Measurements from ENCODE around the gene TSPAN18. TPM values are rescaled to one million over a fixed set of nuclear protein-coding genes. Genes with fewer than 3 reads are reported as not detected.
A peak's percentile ranks its signal among the peaks of the same experiment; 100 is the strongest.

Gene TSPAN18
- total RNA-seq, 1 donor from 2014 or later, result 23.2 TPM

DNA sequence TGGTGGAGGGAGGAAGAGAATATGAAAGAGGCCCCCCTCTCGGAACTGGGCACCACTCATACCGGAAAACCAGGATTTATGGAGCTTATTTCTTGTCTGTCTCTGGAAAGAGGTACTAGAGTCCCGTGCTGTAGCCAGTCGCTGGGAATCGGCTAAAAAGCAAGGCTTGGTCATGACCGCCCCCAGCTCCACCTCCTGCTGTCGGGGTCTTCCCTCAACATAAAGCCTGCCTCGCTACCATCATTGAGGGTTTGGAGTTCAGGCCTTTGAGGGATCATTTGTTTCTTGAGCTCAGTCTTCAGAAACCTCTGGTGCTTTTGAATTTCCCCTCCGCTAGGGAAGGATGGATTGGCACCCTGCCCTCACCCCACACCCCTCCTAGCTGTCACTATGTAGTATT, 97.1 kb downstream of the TSPAN18 start:
- DNase-seq, result no peak

DNA sequence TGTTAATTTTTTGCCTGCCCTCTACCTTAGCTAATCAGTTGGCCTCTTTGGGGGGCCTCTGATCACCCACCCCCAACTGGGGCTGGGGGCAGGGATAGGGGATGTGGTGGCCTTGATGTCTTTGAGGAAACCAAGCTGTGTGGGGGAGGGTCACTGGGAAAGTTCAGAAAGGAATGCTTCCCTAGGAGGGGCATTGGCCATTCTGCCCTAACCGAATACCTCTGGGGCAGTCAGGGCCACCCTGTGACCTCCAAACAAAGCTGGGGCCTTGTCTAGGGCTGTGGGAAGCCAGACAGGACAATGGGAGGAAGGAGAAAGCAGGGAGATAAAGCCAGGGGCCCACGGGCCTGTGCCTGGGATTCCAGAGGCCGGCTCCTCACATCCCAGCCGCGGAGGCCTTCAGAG, 97.5 kb downstream of the TSPAN18 start:
- no peak for DNase-seq

DNA sequence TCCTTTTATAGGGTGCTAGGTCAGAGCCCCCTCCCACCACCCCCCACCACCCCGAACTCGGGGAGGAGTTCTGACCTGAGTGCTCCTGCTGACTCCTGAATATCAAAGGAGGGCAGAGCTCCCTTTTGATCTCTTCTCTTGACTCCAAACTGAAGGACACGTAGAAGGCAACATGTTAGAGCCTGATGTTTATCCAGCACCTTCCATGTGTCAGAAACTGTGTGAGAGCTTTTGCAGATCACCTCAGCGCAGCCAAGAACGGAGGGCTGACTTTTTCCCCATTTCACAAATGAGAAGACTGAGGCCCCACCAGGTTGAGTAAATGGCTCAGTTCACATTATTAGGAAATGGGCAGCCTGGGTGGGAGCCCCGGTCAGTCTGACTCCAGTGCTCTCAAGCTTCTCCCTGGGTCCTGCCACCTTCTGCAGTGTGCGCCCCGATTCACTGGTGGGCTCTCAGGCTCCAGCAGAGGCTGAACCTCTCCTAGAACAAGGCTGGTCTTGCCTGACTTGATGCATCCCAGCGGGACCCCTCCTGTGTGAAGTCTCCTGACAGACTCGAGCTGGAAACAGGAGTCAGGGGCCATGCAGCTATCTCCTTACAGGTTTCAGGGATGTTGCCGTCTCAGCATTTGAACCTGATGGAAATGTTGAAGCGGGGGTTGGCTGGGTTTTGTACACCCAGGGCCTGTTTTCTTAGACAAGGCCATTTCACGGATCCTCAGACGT, 98.5 kb downstream of the TSPAN18 start:
- no peak for DNase-seq

DNA sequence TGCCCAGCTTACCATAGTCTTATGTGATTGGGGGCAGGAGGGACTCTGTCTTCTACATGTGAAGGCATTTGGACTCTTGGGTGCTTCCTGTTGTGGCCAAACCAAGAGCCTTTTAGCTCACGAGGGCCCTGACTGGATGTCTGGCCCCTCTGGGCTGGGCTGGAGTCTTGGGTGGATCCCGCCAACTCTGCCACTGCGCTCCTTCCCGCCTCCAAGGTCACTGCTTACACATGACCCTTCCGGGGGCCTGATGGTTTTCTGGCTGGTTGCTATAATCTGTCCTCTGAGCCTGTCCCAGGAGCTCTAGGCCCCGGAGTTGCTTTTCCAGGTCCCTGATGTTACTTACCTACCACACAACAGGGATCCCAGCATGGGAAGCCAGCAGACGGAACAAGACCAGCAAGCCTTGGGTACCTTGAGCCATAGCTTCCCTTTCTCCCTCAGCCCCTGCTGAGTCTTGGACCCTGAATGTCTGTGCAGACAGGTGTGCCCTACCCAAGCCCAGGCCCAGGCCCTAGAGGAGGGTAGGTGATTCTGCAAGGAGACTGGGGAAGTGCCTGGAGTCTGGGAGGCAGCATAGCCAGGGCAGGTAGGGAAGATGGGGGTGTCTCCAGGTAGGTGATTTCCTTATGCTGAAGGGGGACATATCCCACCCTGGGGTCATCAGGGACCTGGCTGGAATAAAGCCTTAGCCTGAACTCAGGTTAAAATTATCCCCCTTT, 100.3 kb downstream of the TSPAN18 start:
- no peak for DNase-seq

DNA sequence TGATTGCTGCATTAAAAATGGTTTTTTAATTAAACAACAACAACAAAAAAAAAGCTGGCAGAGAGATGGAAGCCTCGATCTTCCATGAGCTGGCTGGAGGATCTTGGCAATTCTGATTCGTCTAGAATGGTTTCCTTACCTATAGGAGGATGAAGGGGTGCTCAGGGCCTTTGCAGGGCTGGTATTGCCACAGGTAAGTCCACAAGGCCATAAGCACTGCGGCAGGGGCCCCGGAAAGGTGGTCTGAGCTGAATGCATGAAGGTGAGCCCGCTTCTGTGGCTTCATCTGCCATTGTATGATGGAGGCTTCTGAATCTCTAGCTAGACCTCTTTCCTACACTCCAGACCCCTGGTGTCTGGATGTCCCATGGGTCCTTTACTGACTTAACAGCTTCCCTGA, 101.5 kb downstream of the TSPAN18 start:
- DNase-seq, result no peak

DNA sequence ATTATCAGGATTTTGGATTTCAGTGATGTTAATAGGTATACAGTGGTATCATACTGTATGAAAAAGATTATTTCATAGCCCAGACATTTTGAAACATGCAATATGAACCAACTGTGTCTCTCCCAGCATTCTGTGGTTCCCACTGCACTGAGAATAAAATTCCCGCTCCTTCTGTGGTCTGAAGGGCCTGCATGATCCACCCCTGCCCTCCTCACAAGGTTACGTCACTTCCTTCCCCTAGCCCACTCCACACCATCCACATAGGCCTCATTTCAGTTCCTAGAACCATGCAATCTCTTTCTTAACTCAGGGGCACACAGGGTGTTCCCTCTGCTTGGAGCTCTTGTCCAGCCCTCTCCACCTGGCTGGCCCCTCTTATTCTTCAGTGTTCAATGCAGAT, 103.1 kb downstream of the TSPAN18 start:
- DNase-seq, result no peak

DNA sequence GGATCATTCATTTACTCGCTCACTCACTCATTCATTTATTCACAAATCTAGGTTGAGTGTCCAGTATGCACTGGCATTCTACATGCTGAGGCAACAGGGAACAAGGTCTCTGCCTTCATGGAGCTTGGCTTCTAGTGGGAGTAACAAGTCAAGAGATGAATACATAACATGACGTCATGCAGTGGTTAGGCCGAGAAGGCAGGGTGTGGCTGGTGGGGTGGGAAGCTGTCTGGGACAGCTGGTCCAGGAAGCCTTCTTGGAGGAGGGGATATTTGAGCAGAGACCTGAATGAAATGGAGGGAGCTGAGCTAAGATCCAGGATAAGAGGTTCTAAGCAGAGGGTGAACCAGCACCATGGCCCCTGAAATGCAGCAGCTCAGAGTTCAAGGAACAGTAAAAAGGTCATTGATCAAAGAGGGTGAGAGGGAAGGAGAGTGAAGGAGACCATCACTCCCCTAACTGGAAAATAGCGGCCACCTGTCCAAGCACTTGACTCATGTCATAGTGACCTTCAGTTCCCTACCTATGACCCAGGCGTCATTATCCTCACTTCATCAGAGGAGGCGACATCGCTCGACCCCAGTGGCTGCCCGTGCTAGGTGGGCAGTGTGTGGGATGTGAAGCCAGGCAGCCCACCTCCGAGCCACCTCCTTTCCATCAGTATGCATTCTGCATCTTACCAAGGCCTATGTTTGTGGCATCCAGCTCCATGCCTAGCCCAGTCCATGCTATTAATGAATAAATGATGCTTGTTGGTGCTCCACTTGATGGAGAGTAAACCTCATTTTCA, 105.0 kb downstream of the TSPAN18 start:
- DNase-seq, result no peak

DNA sequence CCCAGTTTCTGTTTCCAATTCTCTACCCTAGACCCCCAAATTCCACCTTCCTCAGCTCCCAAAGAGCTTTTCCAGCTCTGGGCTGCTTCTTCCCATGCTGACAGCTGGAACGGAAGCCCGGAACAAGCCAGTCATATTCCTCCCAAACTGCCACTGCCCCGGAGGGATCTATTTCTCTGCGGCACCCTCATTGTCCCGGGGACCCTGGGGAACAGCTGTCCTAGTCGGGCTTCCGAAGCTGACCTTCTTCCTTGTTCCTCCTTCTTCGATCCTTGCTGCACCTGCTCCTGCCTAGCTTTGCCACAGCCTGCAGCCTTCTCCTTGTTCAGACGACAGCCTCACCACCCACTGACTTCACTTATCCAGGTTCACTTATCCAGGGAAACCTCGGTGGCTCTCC, 105.7 kb downstream of the TSPAN18 start:
- no peak for DNase-seq

DNA sequence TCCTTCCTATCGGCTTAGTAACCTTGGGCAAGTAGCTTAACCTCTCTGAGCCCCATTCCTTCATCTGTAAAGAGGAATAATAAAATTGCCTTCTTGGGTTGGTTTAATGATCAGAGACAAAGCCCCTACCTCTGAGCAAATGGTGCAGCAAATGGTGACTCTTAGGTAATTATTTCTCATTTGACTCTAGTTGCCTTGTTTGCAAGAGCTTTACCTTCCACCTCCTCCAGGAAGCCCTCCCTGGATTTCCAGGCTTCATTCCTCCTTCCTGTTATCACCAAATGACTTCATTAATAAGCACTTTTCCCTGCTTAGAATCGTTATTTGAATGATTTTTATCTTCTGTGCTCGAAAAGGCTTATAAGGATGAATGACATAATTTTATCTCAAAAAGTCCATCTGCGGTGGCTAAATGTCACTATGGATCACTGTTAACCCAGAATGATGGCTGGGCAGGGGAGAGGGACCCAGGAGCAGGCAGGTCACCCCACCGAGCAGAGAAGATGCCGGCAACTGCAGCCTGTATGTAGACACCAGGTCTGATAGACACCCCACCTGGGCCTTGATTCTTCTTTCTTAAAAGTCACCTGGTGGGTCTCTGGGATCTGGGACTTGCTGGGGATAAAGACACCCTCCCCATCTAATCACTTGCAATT, 106.6 kb downstream of the TSPAN18 start:
- DNase-seq, result no peak

DNA sequence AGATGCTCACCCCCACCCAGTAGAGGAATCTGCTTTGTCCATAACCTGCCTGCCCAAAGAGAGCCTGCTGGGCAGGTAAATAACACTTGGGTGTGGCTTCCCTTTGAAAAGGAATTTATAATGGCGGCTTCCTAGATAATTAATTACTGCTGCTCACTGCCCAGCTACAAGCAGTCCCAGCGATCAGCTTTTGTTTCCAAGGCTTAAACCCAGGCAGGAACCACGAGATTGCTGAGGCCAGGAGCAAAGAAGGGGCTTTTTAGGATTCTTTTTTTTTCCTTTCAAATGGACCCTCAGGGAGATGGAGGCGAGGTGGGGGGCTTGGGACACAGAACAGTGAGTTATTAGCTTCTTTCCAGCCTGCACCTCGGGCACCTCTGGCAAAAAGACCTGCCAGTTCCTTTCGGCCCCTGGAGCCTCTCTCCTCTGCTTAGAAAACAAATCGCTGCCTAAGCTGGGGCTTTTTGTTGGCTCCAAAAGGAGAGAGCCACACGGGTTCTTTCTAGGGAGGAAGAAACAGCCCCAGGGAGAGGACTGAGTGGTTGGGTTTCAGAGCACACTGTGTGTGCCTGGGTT, 107.2 kb downstream of the TSPAN18 start:
- peak; percentile 18 for DNase-seq

DNA sequence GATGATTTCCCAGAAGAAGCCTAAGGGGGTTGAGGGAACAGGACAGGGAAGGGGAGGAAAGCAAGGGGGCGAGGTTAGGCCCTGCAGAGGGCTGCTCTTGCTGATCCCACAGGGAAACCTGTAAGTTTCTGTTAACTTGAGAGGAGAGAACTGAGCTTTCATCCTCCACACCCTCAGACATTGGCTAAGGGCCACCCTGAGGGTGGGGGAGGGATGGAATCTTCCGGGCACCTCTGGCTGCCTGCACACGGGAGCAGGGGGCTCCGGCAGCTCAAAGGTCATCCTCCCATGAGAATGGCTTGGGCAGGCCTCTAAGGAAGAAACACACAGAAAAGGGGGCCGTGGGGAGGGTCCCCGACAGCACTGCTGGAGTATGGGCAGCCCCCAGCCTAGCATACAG, 108.1 kb downstream of the TSPAN18 start:
- DNase-seq, result no peak

DNA sequence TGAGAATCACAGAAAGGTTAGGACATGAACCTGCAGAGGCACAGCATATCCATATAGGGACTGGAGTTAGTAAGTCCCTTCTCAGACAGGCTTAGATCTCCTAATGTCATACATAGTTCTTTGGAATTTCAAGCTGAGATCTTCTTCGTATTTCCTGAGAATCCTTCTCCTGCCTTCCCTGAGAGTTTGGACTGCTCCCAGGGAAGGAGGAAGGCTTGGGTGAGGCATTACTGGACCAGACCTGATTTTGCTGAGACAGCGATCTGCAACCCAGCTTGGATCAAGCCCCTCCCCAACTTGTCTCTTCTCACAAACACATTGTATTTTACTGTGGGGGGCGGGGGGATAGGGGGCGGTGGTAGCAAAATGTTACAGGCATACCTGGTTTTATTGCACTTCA, 108.5 kb downstream of the TSPAN18 start:
- no peak for DNase-seq

DNA sequence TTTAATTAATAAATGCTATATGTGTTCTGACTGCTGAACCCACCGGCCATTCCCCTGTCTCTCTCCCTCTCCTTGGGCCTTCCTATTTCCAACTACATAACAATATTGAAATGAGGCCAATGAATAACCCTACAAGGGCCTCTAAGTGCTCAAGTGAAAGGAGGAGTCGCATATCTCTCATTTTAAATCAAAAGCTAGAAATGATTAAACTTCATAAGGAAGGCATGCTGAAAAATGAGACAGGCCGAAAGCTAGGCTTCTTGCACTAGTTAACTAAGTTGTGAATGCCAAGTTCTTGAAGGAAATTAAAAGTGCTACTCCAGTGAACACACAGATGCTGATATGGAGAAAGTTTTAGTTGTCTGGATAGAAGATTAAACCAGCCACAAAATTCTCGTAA, 109.2 kb downstream of the TSPAN18 start:
- DNase-seq, result peak; percentile 27

DNA sequence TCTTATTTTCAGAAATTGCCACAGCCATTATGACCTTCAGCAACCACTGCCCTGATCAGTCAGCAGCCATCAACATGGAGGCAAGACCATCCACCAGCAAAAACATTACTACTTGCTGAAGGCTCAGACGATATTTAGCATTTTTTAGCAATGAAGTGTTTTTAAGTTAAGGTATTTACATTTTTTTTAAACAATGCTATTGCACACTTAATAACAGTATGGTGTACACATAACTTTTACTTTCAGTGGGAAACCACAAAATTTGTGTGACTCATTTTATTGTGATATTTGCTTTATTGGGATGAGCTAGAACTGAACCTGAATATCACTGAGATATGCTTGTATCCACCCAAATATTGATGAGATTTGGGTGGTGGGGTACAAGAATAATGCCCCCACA, 110.9 kb downstream of the TSPAN18 start:
- DNase-seq, result no peak

DNA sequence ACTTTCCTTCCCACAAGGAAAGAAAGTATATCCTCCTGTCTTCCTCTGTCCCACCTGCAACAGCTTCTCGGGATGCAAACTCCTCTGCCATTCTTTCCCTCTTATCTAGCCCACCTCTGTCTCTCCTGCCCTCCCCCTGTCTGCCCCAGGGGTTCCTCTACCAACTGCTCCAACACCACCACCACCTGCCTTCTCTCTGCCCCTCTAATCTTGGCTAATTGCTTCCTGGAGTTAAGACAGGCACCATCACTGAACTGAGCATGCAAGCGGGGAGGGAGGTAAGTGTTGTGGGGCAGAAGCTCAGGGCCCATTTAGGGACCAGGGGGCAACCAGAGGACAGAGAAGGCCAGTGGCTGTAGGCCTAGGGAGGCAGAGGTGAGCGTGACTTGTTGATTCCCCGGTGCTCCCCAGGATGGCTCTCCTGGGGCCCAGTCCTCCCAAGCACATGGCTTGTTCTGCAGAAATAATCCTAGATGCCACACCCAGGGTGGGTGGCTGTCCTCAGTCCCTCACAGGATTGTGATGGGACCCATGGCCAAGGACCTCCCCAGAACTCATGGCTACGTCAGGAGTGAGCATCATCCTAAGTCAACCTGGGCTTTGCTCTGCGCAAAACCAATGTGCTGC, 112.8 kb downstream of the TSPAN18 start:
- no peak for DNase-seq

DNA sequence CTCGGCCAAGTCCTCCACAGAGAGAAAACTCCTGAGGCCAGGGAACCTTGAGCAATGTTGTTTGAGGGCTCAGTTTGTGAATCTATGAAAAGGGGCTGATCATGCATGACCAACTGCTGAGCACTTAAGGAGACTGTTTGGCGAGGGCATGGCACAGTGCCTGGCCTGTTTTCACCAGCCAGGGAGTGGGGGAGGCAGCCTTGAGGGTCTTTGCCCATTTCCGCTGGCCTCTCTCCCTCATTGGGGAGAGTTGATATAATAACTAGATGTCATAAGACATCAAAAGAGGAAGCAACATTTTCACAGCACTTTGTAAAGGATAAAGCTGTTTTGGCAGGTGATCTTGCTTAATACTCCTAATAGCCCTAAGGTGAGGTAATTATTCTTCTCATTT, 113.3 kb downstream of the TSPAN18 start:
- DNase-seq, result no peak

DNA sequence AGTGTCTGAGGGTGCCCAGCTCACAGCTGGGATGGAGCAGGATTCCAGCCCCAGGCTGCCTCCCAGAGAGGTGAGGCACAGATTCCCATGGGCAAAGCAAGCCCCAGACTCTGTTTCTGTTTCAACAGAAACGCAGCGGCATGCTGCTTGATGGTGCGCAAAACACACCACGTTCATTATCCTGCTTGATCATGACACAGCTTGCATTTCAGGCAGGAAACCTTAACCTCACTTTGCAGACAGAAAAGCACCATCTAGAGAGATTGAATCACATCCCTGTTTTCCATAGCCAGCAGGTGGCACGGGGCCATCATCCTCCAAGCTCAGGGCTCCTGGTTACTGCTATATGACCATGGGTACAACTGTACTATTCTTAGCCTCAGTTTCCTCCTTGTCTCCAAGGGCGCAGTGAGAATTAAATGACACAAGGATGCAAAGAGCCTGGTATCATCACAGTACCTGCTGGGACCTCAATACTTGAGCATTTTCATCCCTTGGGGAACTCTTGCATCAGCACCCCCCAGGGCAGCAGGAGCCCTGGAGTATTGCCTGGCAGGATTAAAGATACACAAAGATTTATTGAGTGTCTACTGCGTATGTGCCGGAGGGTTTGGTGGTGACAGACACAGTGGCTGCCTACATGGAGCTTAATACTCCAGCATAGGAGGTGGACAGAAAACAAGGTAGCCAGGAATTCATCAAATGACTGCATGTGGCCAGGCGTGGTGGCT, 113.9 kb downstream of the TSPAN18 start:
- no peak for DNase-seq

DNA sequence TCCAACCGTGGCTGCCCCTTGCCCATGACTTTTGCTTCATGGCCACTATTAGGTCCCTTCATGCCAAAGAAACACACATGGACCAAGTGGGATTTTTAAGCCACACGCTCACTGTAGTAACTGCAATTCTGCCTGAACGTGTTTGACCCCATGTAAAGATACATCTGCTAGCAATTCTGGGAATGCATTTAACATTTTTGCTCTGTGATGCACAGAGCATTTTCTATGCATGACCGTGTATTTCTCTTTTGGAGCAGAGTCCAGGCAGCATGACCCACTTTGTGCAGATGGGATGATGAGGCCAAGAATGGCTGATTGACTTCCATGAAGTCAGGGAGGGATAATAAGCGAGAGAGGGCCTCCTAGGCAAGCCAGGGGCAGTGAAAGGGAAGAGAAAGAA, 115.5 kb downstream of the TSPAN18 start:
- peak; percentile 69 for DNase-seq

DNA sequence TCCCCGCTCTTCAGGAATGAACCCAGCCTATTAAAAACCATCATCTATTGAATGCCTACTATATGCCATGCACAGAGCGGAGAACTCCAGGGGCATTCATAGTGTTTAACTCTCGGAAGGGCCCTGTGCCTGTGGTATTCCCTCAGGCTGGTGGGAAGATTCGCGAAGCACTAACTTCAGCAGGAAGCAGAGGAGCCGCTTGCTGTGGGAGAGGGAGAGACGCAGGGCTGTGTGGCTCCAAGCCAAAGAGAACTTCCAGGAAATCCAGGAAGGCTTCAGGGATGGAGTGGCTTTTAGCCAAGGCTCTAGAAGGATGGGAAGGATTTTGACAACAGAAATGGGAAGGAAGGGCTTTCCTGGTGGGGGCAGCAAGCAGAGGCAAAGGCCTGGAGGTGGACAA, 120.1 kb downstream of the TSPAN18 start:
- DNase-seq, result no peak

DNA sequence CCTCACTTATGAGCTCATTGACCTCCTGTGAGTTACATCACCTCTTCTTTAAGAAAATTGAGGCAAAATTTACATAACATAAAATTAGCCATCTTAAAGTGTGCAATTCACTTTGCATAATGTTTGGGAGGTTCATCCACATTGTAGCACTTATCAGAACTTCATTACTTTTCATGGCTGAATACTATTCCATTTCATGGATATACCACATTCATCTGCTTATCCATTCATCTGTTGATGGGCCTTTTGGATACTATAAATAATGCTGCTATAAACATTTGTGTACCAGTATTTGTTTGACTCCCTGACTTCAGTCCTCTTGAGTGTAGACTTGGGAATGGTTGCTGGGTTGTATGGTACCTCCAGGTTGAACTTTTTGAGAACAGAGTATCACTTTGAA, 120.6 kb downstream of the TSPAN18 start:
- no peak for DNase-seq
